Hepatic stellate cell (primary cell): ENCODE measurements around the gene SSBP1.
"Not testable (repeated sequence)": the region's sequence is repeated elsewhere in the genome, so short reads cannot be mapped to it uniquely, and the experiment has no call there.

Experiments
- DNase-seq: peaks from one replicate; pipeline ENCODE4 v3.0.0; 2011; ENCODE audit warnings: low spot score

The SSBP1 gene, protein sequence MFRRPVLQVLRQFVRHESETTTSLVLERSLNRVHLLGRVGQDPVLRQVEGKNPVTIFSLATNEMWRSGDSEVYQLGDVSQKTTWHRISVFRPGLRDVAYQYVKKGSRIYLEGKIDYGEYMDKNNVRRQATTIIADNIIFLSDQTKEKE

DNA sequence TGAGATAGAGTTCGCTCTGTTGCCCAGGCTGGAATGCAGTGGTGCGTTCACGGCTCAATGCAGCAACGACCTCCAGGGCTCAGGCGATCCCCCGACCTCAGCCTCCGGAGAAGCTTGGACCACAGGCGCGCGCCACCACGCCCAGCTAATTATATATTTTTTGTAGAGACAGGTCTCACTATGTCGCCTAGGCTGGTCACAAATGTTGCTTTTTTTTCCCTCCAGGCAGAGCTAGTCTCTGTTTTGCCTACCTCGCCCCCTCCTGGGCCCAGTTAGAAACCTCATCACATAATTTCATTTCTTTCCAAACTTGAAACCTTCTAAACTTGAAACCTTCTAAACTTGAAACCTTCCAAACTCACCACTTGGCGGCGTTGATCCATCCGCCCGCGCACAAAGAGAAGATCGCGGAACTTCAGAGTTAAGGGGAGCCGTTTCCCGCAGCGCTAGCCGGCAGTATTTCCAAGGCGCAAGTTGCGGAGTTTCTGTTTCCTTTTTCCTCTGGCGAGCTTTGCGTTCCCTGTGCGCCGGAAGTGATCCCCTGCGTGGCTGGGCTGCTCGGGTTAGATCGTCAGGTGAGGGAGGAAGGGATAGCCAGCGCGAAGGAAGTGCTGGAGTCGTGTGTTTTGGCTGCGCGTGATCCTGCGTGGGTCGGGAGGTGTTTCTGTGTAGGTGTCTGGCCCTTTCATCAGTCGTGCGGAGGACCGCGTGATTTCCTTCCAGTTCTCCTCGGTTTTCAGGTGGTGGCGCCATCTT lies at the start of gene SSBP1:
SSBP1 (plus strand) TSS at position 523 of the 756 bp plus-strand sequence. CDS start 809 bp downstream, outside the sequence.
- peak; percentile 83 for DNase-seq

DNA sequence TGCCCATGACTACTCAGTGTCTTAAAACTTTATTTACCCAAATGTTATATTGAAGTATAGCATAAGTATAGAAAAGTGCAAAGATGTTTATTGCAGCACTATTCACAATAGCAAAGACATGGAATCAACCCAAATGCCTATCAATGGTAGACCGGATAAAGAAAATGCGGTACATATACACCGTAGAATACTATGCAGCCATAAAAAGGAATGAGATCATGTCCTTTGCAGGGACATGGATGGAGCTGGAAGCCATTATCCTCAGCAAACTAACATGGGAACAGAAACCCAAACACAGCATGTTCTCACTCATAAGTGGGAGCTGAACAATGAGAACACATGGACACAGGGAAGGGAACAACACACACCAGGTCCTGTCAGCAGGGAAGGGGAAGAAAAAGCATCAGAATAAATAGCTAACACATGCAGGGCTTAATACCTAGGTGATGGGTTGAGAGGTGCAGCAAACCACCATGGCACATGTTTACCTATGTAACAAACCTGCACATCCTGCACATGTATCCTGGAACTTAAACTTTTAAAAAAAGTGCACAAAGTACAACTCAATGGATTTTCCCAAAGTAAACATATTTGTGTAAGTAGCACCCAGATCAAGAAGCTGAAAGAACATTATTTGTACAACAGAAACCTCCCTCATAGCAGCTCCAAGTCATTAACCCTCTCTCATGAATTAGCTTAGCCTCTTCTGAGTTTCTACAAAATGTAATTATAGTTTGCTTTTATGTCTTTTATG lies 48.9 kb upstream of the SSBP1 start:
- DNase-seq = not testable (repeated sequence)

DNA sequence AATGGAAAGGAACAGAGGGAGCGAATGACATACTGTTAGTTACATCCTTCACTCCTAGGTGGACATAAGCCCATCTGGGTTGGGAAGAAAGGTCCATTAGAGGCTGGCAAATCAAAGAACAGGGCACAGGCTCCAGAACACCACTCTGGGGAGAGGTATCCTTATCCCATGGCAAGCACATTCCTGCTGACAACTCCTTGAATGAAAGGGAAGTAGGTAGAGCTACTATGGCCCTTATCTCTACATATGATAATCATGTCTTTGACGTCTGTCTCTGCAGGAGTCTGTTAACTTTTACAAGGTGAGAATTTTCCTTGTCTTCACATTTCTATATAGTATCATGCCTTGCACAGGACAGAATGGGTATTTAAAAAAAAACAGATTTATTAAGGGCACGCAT lies 46.6 kb upstream of the SSBP1 start:
- no peak for DNase-seq

DNA sequence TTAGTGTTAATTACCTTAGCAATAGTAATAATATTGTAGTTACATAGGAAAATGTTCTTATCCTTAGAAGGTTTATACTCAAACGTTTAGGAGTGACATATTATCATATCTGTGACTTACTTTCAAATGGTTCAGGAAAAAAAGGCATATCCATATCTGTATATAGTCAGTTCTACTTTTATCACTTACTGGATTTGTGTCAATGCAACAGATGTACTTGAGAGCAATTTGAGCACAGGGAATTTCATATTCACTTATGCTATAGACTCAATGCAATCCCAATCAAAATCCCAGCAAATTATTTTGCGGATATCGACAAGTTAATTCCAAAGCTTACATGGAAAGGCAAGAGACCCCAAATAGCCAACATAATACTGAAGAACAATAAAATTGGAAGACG lies 46.2 kb upstream of the SSBP1 start:
- DNase-seq = no peak

DNA sequence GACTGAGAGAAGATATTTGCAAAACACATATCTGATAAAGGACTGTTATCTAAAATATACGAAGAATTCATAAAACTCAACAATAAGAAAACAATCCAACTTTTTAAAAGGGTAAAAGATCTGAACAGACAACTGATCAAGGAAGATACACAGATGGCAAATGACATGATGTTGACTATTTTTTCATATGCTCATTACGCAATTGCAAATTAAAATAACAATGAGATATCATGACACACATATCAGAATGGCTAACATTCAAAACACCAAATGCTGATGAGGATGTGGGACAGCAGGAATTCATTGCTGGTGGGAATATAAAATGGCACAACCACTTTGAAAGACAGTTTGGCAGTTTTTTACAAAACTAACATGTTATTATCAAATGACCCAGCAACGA lies 45.1 kb upstream of the SSBP1 start:
- DNase-seq = no peak

DNA sequence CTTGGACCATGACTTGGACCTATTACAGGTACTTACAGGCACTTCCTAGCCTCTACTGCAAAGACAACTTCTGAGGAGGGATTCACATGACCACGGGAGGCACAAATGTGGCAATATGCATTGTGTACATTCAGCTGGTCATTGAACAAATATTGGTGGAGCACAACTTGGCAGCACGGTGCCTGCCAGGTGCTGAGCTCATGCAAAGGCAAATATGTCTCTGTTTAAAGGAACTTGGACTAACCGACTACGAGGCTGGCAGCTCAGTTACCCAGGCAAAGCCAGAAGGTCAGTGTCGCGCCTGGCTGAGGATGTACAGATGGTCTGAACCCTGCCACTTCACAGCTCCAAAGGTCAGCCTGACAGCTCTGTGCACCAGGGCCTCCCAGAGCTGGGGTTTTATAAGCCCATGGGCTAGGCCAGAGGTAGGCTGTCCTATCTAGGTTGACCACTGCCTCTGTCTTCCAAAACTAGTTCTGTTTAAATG lies 42.3 kb upstream of the SSBP1 start:
- DNase-seq = no peak

DNA sequence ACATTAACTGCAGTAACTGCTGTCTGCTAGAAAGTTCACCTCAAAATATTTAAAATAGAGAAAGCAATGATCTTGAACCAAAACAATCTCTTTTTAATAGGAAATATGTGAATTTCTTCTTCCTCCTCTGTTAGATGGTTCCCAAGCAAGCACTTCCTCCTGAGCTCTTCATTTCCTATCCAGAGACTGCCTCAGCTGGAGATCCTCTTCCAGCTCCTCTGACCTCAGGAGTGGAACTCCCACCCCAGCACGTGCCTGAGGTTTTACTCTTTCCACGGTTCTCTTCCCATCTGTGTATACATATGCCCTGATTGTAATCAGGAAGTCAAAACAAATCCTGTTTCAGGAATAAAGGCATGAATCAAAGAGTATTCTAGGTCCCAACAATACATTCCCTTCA lies 41.8 kb upstream of the SSBP1 start:
- DNase-seq = no peak

DNA sequence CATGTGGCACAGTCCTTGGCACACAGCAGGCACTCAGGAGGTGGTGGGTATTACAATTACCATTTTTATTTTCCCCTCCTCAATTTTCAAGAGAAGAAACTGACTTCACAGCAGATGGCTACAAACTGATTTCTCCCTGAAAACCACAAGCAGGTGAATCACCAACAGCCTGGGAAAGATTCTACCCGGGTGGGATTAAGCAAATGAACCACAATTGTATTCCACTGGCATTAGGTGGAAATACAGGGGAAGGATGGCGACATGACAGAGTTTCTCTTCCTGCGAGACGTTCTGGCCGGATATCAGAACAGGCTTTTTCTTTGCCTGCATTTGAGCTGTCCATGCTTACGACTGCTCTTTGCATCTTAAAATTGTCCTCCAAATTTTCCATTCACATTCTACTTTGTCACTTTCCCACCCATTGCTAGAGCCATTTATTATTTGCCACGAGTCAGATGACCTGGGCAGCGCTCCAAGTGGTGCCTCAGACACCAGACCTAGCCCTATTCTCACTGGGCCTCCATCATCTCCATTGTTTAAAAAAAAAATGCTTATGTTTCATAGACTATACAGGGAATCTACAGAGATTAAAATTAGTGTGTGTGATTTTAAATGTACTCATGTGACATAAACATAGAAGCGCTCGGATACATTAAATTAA lies 40.8 kb upstream of the SSBP1 start:
- DNase-seq = no peak

DNA sequence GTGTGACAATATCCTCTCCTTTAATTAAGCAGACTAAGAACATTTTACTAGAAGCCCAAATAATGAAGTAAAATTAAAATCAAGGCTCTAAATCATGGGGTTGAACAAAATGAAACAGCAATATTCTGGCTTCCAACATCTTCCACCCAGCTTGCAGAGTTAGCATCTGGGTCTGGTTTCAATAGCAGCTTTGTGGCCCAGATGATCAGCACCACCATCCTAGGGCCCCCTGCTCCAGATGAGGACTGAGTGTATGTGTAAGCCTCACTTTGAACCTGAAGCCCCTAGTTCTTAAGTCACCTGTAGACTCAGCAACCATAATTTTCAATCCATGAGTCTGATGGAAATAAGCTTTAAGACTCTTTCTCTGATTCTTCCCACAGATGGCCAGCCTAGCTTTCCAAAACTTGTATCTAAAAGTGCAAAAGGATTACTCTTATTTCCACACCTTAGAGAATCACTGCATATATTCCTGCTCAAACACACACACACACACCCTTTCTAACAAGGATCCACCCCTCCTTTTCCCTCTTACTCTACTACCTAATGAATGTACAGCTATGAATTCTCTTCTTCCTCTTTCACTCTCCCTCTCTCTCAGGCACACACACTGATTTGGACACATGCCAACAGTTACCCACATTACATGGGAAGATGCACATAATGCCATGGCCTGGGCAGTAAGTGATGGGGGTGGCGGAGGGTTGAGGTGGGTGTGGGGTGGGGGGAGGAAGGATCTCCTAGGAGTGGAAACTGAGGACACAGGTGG lies 39.7 kb upstream of the SSBP1 start:
- DNase-seq = no peak

DNA sequence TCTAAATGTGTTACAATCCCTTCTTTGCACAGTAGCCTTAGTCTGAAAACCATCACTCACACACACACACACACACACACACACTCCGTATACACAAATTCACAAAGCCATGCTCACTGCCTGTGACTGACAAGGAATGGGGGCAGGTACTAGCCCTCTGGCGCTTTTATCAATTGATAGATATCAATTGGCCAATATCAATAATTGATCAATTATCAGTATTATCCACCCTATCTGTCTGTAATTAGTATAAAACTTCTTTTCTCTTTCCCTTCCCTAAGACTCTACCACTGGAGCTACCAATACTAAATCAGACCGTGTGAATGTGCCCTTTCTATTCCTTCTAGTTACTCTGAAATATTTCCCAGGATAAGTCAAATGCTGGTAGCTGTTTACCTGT lies 38.3 kb upstream of the SSBP1 start:
- DNase-seq = no peak

DNA sequence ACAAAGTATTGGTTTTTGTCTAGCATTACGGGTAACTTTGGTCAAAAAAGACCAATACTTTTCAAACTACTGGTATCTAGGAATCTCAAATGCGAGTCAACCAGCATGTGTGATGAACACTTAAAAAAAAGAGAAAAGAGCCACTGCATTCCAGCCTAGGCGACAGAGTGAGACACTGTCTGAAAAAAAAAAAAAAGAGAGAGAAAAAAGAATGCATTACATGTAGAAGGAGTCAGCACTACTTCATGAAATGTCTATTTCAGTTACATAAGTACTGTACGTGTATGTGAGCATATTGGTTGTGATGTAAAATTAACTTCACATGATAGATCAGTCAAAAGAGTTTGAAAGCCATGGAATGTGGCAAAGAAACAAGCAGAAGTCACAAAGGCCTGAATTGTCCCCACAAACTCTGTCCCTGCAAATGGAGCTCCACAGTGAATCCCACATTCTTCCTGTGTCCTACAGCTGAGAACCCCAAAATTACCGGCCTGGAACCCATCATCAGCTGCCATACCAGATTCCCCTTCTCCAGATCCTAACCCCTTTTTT lies 37.8 kb upstream of the SSBP1 start:
- DNase-seq = no peak

DNA sequence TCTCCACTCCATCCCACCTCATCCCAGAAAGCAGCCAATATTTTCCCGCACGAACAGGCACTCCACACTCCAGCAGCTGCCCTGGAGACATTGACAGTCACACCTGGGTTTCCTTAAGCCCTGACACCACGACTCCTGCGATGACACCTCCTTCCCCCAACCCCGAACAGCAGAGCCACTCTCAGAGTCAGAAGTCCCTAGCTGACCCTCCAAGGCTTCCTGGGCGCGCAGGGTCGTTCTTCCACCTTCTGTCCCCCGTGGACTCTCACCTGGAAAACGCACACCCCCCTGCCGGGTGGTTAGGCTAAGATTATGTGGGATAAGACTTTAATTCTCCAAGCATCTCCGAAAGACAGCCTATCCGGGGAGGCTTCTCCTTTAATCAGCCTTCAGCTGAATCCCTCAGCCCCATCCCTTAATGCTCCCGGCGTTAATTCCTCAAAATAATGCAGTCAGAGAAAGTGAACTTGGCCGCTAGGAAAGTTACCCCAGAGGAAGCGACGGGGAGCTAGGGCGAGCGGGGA lies 37.2 kb upstream of the SSBP1 start:
- DNase-seq = peak; percentile 30

DNA sequence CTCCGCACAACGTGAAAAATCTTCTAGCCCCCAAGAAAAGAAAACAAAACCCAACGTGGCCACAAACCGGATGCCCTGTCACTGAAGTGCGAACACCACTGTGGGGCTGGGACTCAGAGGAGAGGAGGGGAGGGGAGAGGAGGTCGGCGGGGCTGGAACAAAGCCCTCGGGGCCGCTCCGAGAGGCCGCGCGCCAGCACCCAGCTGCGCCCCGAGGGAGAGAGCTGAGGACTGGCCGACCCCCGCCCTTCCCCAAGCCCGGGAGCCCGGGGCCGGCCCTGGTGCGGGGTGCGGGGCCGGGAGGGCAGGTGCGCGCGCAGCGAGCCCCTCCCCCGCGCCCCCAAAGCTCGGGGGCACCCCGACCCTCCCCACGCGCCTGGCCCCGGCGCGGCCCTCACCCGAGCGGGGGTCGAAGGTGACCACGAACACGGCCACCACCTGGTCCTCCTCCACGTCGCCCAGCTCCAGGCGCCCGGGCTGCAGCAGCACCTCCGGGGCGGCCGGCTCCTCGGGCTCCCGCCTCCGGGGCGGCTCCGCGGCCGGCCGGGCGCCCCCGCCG lies 36.6 kb upstream of the SSBP1 start:
- peak; percentile 43 for DNase-seq

DNA sequence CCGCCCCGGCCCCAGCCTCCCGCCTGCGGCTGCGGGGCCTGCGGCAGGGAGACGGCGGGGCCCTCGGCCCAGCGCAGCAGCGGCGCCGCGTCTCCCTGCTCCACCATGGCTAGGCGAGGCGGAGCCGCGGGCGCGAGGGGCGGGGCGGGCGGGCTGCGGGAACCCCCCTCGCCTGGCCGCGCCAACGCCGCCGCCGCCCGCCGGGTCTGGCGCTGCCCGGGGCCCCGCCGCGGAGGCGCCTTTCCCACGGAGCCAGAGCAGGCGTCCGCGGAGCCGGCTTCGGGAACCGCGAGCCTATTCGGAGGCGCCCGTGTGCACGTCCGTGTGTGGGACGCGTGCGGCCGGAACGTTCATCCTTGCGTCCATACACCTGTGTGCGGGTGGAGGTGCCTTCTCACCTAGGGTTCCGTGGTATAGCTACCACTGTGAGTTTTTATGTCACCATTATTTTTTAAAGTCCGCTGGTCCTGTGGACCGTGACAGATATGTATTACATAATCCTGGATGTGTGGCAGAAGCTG lies 36.1 kb upstream of the SSBP1 start, which contains the start of gene DENND11:
DENND11 (minus strand) TSS at position 120 of the 521 bp plus-strand sequence; CDS start at position 107, 13 bp downstream.
- peak; percentile 60 for DNase-seq

DNA sequence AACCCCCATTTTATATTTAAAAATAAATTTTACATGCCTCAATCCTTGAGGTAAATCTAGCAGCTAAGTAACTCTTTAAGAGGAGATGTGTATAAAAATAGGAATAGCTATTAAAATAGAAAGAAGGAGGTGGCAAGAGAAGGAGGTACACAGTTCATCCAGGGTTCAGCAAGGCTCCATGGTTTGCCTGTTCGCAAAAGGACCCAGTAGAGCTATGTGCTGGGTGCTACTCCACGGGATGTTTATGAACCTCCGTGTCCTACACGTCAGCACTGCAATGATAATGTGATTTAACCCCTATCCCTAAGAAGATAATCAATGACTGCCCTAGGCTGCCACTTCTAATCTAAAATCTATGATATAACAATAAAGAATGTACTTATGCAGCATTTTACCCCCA lies 35.3 kb upstream of the SSBP1 start:
- DNase-seq = no peak

DNA sequence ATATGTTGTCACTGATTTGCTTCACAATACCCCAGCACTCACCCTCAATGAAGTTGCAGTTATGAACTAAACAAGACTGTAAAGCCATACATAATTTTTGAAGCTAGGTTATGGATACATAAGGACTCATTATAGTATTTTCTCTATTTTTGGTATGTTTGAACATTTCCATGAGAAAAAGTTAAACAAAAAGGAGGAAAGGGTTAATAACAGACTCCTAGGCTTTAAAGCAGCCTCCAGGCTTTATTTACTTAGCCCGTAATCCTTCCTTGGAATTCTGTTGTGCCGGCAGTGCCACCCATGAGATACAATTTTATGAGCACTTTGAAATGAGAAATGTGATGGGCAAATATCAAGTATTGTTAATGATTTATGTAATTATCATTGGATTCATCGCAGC lies 34.0 kb upstream of the SSBP1 start:
- no peak for DNase-seq

DNA sequence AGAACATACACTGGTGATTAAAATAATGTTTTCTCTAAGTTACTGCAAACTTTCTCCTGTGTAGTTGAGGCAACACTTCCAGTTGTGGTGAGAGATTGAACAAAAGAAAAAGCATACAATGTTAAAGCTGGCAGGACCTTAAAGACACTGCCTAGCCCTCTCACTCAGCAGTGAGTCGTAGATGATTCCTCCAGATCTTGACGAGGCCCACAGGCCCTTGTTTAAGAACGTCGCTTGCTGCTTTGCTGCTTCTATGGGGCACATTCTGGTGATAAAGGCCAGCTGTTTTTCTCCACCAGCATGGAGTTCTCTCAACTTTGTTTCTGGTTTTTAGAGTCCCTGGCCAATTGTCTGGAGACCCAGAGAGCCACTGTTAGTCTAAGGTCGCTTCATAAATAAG lies 33.4 kb upstream of the SSBP1 start:
- DNase-seq = no peak

DNA sequence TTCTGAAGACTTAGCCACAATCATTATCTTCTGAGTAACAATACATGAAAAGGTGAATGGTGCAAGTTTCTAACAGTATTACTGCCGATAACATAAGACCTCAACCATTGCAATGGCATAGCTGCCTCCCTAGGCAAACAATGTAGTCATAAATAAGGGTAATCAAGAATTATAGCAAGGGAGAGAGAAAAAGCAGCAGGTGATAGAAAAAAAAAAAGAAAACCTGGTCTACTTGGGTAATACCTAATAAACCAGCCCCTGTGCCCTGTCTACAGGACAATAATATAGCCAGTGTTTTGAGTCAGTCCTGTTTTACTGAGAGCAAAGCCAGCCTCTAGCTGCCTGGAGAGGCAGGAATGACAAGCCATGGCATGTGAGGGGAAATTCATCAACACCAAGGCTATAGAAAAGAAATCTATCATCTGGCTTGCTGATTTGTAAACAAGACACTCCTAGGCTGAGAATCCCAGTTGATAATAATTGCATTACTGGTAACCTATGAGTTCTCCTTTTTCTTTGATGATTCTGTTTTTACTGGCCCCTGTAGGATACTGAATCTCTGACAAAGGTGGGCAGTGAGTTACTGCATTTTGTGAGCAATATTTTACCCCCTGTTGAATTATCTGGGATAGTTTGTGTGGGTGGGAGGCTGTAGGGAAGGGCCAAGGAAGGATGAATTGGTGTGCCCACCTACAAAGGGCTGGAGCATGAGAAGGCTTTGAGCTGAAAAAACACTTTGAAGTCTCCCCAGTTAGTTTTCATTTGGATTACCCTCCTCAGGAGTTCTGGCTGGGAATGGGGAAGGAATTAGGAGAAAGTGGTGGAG lies 31.7 kb upstream of the SSBP1 start:
- DNase-seq = no peak

DNA sequence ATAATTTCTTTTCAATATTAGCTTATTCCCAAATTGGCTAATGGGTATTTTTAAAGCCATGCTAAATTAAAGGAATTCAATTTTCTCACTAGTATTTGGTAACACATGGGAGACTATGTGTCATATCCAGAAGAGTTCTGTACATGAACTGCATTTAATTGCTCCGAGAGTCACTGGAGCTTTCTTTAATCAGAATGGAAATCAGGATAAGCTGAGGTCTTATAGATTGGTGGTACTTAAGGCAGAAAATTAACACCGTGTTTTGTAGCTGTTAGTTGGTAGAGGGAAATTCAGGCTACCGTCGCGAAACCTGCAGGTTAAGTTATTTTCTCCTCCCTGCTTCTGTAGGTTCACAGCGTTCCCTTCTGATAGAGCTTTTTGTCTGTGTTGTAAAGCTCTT lies 29.8 kb upstream of the SSBP1 start, which contains the start of gene WEE2:
WEE2 (plus strand) TSS at position 3 of the 400 bp plus-strand sequence. CDS start 406 bp downstream, outside the sequence.
- DNase-seq = no peak
